ENCODE data around the gene MAD1L1. TPM values are rescaled to one million over a fixed set of nuclear protein-coding genes. Genes with fewer than 3 reads are reported as not detected.
A peak's percentile ranks its signal among the peaks of the same experiment; 100 is the strongest.

Gene MAD1L1
- total and polyA plus RNA-seq, 3 donors from 2014 or later = 63.1 to 149 (median 94.6) TPM

- intact Hi-C loops (cut with DNase I; ENCODE audit: low total_unique reads) = no loop called here
- no peaks in the 10 kb centered on the region for H3K27me3 ChIP-seq
- TF ChIP-seq CTCF (IDR thresholded peaks at IDR 0.05) (no peak), POLR2A (IDR thresholded peaks at IDR 0.05) (no peak)
- 92 to 95% methylated on average over 22 of the region's 22 CpGs for WGBS, 2 donors
- H3K36me3 ChIP-seq (ENCODE audit: low read depth, missing control alignments) = no peaks in the 10 kb centered on the region
- H3K9me3 ChIP-seq = no peaks in the 10 kb centered on the region
- no peak for DNase-seq
- no peak overlapping the region for H3K4me3 ChIP-seq
- H3K4me1 ChIP-seq = peaks cover 12% of the 10 kb centered on the region
- no peak overlapping the region for H3K27ac ChIP-seq
Observed at GRCh38 chr7:1934756-1935155, 298.0 kb downstream of the MAD1L1 start.

- no peak overlapping the region for H3K4me3 ChIP-seq
- H3K9me3 ChIP-seq = no peaks in the 10 kb centered on the region
- TF ChIP-seq CTCF (IDR thresholded peaks at IDR 0.05) (no peak), POLR2A (IDR thresholded peaks at IDR 0.05) (no peak)
- intact Hi-C loops (cut with DNase I; ENCODE audit: low total_unique reads) = no loop called here
- WGBS, 2 donors = 91 to 94% methylated on average over 20 of the region's 20 CpGs
- H3K4me1 ChIP-seq = peaks cover 12% of the 10 kb centered on the region
- DNase-seq = no peak
- H3K27me3 ChIP-seq = no peaks in the 10 kb centered on the region
- no peaks in the 10 kb centered on the region for H3K36me3 ChIP-seq (ENCODE audit: low read depth, missing control alignments)
- H3K27ac ChIP-seq = no peak overlapping the region
Observed at GRCh38 chr7:1934017-1934416, 298.7 kb downstream of the MAD1L1 start.

GRCh38 chr7:1933066-1933750, 299.5 kb downstream of the MAD1L1 start:
- no peaks in the 10 kb centered on the region for H3K9me3 ChIP-seq
- H3K36me3 ChIP-seq (ENCODE audit: low read depth, missing control alignments) = no peaks in the 10 kb centered on the region
- intact Hi-C loops (cut with DNase I; ENCODE audit: low total_unique reads) = no loop called here
- peaks cover 12% of the 10 kb centered on the region for H3K4me1 ChIP-seq
- TF ChIP-seq CTCF (IDR thresholded peaks at IDR 0.05) (no peak), POLR2A (IDR thresholded peaks at IDR 0.05) (no peak)
- H3K27ac ChIP-seq = peak overlapping the region in 1 of 2 donors; percentile 31
- no peaks in the 10 kb centered on the region for H3K27me3 ChIP-seq
- WGBS, 2 donors = 56 to 74% methylated on average over 17 to 27 of the region's 27 CpGs
- no peak for DNase-seq
- no peak overlapping the region for H3K4me3 ChIP-seq

GRCh38 chr7:1931951-1932270, 300.8 kb downstream of the MAD1L1 start:
- intact Hi-C loops (cut with DNase I; ENCODE audit: low total_unique reads) = no loop called here
- no peak overlapping the region for H3K27ac ChIP-seq
- H3K9me3 ChIP-seq = no peaks in the 10 kb centered on the region
- no peaks in the 10 kb centered on the region for H3K36me3 ChIP-seq (ENCODE audit: low read depth, missing control alignments)
- DNase-seq = no peak
- peaks cover 12% of the 10 kb centered on the region for H3K4me1 ChIP-seq
- H3K27me3 ChIP-seq = no peaks in the 10 kb centered on the region
- no peak overlapping the region for H3K4me3 ChIP-seq
- TF ChIP-seq CTCF (IDR thresholded peaks at IDR 0.05) (no peak), POLR2A (IDR thresholded peaks at IDR 0.05) (no peak)
- WGBS, 2 donors = 96 to 100% methylated on average over 2 to 9 of the region's 9 CpGs
